Measurements from ENCODE around the gene CCR7. TPM values are rescaled to one million over a fixed set of nuclear protein-coding genes. Genes with fewer than 3 reads are reported as not detected.

Gene CCR7
- total RNA-seq, 2 donors from 2014 or later = 0.53 TPM; not detected in 1

DNA sequence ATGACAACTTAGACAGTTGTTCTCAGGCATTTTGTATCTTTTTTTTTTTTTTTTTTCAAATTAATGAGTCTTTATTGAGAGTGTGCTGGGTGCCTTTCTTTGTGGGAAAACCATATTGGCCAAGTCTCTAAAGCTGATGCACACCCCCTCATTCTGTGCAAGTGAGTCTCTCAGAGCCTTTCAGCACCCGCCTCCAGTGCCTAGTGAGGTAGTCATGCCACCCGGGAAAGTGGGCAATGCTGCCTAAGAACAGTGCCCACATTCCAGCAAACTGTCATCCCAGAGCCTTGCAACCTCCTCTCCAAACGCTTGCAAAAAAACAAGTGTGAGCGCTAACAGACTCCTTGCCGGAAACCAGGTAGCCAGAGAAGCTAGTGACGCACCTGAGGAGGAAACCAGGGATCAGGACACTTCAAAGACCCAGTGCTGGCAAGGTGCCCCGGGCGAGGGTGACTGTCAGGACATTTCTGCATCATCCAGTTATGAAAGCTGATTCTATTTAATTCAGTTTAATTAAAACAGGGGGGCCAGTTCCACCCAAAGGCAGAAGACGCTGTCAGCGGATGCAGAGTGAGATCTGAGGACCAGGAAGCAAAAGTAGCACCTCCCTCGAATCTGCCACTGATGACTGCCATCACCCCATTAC, 47.5 kb upstream of the CCR7 start:
- Histone ChIP-seq H3K27ac (ENCODE audit: low read depth, low read length) (no peak overlapping the region), H3K36me3 (ENCODE audit: control insufficient read depth, insufficient read depth, low read length) (no peaks in the 10 kb centered on the region), H3K9me3 (ENCODE audit: control insufficient read depth, low read length) (no peaks in the 10 kb centered on the region), H3K4me3 (ENCODE audit: low read length) (no peak overlapping the region), H3K9ac (ENCODE audit: extremely low read depth, low read length, poor library complexity, severe bottlenecking) (no peak overlapping the region), H3K27me3 (ENCODE audit: control insufficient read depth, insufficient read depth, low read length, poor library complexity, severe bottlenecking) (no peaks in the 10 kb centered on the region), H3K4me1 (ENCODE audit: control insufficient read depth, insufficient read depth, low read length) (peaks cover 5% of the 10 kb centered on the region)
- Mint-ChIP-seq H3K4me3 (no peak overlapping the region), H3K27ac (no peak overlapping the region), H3K36me3 (ENCODE audit: low read depth) (no peaks in the 10 kb centered on the region), H3K9me3 (no peaks in the 10 kb centered on the region), H3K4me1 (peaks cover 15% of the 10 kb centered on the region), H3K27me3 (ENCODE audit: insufficient read depth) (peaks cover 8% of the 10 kb centered on the region)
- TF ChIP-seq, protein P1, sequence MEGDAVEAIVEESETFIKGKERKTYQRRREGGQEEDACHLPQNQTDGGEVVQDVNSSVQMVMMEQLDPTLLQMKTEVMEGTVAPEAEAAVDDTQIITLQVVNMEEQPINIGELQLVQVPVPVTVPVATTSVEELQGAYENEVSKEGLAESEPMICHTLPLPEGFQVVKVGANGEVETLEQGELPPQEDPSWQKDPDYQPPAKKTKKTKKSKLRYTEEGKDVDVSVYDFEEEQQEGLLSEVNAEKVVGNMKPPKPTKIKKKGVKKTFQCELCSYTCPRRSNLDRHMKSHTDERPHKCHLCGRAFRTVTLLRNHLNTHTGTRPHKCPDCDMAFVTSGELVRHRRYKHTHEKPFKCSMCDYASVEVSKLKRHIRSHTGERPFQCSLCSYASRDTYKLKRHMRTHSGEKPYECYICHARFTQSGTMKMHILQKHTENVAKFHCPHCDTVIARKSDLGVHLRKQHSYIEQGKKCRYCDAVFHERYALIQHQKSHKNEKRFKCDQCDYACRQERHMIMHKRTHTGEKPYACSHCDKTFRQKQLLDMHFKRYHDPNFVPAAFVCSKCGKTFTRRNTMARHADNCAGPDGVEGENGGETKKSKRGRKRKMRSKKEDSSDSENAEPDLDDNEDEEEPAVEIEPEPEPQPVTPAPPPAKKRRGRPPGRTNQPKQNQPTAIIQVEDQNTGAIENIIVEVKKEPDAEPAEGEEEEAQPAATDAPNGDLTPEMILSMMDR (conservative IDR thresholded peaks at IDR 0.05) = no peak
- WGBS, 2 experiments (ENCODE audit: insufficient coverage in 1 of 2, insufficient read length in 1 of 2) = 90% methylated on average over 8 to 11 of the region's 11 CpGs
- DNase-seq = no peak

DNA sequence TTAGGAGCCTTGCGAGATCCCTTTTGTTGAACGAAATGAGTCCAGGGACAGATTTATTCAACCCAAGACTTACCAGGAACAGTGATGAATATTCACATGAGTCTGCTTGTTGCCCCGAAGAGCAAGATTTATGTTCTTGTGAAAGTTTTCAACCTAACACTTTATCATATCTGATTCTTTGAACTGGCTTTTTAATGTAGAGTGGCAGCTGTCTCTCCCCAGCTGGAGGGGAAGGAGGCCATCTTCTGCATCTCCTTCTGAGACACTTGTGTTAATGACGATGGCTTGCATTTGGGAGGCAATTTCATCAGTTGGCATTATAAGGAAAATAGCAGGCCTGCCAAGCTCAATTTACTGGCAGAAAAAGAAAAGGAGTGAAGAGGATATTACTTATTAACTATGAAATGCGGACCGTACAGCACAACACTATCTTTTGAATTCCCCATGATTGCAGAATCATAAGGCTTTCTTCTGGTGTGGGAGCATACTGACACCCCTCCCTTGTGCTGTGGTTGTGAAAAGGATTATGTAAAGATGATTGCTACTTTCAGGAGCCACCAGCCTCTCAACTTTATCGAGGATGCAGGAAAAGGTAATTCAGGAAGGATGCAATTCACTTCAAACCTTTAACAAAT, 46.7 kb upstream of the CCR7 start:
- Histone ChIP-seq H3K9ac (ENCODE audit: extremely low read depth, low read length, poor library complexity, severe bottlenecking) (no peak overlapping the region), H3K36me3 (ENCODE audit: control insufficient read depth, insufficient read depth, low read length) (no peaks in the 10 kb centered on the region), H3K4me1 (ENCODE audit: control insufficient read depth, insufficient read depth, low read length) (peaks cover 5% of the 10 kb centered on the region), H3K9me3 (ENCODE audit: control insufficient read depth, low read length) (no peaks in the 10 kb centered on the region), H3K27ac (ENCODE audit: low read depth, low read length) (no peak overlapping the region), H3K4me3 (ENCODE audit: low read length) (no peak overlapping the region), H3K27me3 (ENCODE audit: control insufficient read depth, insufficient read depth, low read length, poor library complexity, severe bottlenecking) (no peaks in the 10 kb centered on the region)
- Mint-ChIP-seq H3K27ac (no peak overlapping the region), H3K27me3 (ENCODE audit: insufficient read depth) (peaks cover 4% of the 10 kb centered on the region), H3K9me3 (no peaks in the 10 kb centered on the region), H3K4me1 (peaks cover 15% of the 10 kb centered on the region), H3K4me3 (no peak overlapping the region), H3K36me3 (ENCODE audit: low read depth) (no peaks in the 10 kb centered on the region)
- no peak for DNase-seq
- WGBS, 2 experiments (ENCODE audit: insufficient coverage in 1 of 2, insufficient read length in 1 of 2) = 87 to 88% methylated on average over 2 to 7 of the region's 7 CpGs
- TF ChIP-seq, protein P1 (conservative IDR thresholded peaks at IDR 0.05) = no peak

DNA sequence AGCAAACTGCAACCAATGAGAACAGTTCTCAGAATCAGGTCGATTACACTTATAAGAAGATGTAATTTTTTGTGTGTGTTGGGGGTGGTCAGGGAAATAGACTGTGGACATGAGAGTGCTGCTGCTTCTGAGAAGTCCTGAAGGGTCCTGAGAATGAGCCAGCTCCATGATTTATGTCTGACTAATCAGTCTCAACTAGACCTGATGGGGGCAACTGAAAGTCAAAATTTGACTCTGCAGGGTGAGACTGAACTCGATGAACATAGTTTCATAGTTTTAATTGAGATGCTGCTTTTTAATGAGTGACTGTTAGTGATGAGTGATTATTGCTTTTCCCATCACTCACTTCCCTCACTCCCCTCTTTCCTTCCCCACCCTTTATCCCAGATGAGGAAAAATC, 45.1 kb upstream of the CCR7 start:
- Histone ChIP-seq H3K36me3 (ENCODE audit: control insufficient read depth, insufficient read depth, low read length) (no peaks in the 10 kb centered on the region), H3K27me3 (ENCODE audit: control insufficient read depth, insufficient read depth, low read length, poor library complexity, severe bottlenecking) (no peaks in the 10 kb centered on the region), H3K9ac (ENCODE audit: extremely low read depth, low read length, poor library complexity, severe bottlenecking) (no peak overlapping the region), H3K27ac (ENCODE audit: low read depth, low read length) (no peak overlapping the region), H3K9me3 (ENCODE audit: control insufficient read depth, low read length) (no peaks in the 10 kb centered on the region), H3K4me1 (ENCODE audit: control insufficient read depth, insufficient read depth, low read length) (peaks cover 5% of the 10 kb centered on the region), H3K4me3 (ENCODE audit: low read length) (no peak overlapping the region)
- no peaks in the 10 kb centered on the region for H3K9me3 Mint-ChIP-seq
- H3K27ac Mint-ChIP-seq = no peak overlapping the region
- H3K4me1 Mint-ChIP-seq = peaks cover 10% of the 10 kb centered on the region
- no peak for DNase-seq
- TF ChIP-seq, protein P1 (conservative IDR thresholded peaks at IDR 0.05) = no peak
- H3K27me3 Mint-ChIP-seq (ENCODE audit: insufficient read depth) = peaks cover 2% of the 10 kb centered on the region
- H3K36me3 Mint-ChIP-seq (ENCODE audit: low read depth) = no peaks in the 10 kb centered on the region
- WGBS, 2 experiments (ENCODE audit: insufficient coverage in 1 of 2, insufficient read length in 1 of 2) = 86% methylated on average over 2 of the region's 2 CpGs; no CpG with 5 or more reads in 1 of the 2 experiments
- no peak overlapping the region for H3K4me3 Mint-ChIP-seq

Data from endodermal cell (in vitro differentiated cells).